ENCODE measurements around the gene UQCC5. TPM values are rescaled to one million over a fixed set of nuclear protein-coding genes. Genes with fewer than 3 reads are reported as not detected.
A peak's percentile ranks its signal among the peaks of the same experiment; 100 is the strongest.

The UQCC5 gene
- polyA plus RNA-seq, 1 experiment, result 9.5 TPM

DNA sequence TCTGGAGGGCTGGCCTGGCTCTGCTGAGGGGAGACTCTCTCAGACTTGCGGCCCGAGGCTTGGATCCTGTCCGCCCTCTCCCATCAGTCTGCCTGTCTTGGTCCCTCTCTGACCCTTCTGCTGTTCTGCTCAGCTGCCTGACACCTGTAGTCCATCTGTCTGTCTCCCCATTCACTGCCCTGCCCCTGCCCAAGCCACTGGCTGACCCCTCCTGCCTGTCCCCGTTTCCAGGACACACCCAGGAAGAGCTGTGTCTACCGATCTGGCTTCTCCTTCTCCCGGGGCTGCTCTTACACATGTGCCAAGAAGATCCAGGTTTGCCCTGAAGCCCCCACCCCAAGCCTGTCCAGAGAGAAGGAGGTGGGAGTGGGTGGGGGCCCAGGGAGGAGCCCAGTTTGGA is 21.2 kb upstream of the UQCC5 start:
- no peak for DNase-seq (ENCODE audit: low read depth, low spot score)
- no peak overlapping the region for H3K4me3 ChIP-seq (ENCODE audit: low read depth, low read length)
- peaks cover 29% of the 10 kb centered on the region for H3K27me3 ChIP-seq (ENCODE audit: control insufficient read depth, insufficient read depth, low read length)
- POLR2A ChIA-PET, result no interaction called here
- CTCF ChIA-PET, result no interaction called here
- no peak overlapping the region for H3K27ac ChIP-seq (ENCODE audit: low read depth, low read length)
- no peaks in the 10 kb centered on the region; the same call in 1 of the 2 replicates for H3K9me3 ChIP-seq (ENCODE audit: control insufficient read depth, insufficient read depth, low read length)
- TF ChIP-seq, protein P1, sequence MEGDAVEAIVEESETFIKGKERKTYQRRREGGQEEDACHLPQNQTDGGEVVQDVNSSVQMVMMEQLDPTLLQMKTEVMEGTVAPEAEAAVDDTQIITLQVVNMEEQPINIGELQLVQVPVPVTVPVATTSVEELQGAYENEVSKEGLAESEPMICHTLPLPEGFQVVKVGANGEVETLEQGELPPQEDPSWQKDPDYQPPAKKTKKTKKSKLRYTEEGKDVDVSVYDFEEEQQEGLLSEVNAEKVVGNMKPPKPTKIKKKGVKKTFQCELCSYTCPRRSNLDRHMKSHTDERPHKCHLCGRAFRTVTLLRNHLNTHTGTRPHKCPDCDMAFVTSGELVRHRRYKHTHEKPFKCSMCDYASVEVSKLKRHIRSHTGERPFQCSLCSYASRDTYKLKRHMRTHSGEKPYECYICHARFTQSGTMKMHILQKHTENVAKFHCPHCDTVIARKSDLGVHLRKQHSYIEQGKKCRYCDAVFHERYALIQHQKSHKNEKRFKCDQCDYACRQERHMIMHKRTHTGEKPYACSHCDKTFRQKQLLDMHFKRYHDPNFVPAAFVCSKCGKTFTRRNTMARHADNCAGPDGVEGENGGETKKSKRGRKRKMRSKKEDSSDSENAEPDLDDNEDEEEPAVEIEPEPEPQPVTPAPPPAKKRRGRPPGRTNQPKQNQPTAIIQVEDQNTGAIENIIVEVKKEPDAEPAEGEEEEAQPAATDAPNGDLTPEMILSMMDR (IDR thresholded peaks at IDR 0.05; ENCODE audit: low read depth, low read length), result no peak

DNA sequence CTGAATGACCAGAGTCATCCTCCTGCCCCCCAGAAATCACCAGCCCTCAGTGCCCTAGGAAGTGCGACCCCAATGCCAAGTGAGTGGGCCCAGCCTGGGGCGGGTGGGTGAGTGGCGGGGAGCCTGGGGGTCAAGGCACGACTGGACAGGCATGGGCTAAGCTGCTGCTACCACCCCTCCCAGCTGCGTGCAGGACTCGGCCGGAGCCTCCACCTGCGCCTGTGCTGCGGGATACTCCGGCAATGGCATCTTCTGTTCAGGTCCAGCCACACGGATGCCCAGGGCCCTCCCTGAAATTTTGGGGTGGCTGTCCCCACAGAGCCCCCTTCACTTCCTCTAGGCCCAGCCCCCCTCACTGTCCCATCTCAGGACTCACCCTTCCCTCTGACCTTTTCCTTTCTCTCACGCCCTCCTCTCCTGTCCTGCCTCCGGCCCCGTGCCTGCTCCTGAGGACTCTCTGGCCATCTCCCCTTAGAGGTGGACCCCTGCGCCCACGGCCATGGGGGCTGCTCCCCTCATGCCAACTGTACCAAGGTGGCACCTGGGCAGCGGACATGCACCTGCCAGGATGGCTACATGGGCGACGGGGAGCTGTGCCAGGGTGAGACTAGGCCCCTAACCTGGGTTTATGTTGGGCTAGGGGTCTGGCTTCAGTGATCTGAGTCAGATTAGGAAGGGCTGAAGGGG is 19.8 kb upstream of the UQCC5 start:
- peaks cover 19% of the 10 kb centered on the region for H3K27me3 ChIP-seq (ENCODE audit: control insufficient read depth, insufficient read depth, low read length)
- DNase-seq (ENCODE audit: low read depth, low spot score), result no peak
- H3K9me3 ChIP-seq (ENCODE audit: control insufficient read depth, insufficient read depth, low read length), result no peaks in the 10 kb centered on the region; the same call in 1 of the 2 replicates
- CTCF ChIA-PET, result no interaction called here
- no peak overlapping the region for H3K4me3 ChIP-seq (ENCODE audit: low read depth, low read length)
- POLR2A ChIA-PET, result interaction anchor here (1.1 kb wide), 1 partner anchor 15 kb away, joined by 3 read pairs; no protein-coding TSS in a partner anchor
- TF ChIP-seq, protein P1 (IDR thresholded peaks at IDR 0.05; ENCODE audit: low read depth, low read length), result no peak
- H3K27ac ChIP-seq (ENCODE audit: low read depth, low read length), result no peak overlapping the region

DNA sequence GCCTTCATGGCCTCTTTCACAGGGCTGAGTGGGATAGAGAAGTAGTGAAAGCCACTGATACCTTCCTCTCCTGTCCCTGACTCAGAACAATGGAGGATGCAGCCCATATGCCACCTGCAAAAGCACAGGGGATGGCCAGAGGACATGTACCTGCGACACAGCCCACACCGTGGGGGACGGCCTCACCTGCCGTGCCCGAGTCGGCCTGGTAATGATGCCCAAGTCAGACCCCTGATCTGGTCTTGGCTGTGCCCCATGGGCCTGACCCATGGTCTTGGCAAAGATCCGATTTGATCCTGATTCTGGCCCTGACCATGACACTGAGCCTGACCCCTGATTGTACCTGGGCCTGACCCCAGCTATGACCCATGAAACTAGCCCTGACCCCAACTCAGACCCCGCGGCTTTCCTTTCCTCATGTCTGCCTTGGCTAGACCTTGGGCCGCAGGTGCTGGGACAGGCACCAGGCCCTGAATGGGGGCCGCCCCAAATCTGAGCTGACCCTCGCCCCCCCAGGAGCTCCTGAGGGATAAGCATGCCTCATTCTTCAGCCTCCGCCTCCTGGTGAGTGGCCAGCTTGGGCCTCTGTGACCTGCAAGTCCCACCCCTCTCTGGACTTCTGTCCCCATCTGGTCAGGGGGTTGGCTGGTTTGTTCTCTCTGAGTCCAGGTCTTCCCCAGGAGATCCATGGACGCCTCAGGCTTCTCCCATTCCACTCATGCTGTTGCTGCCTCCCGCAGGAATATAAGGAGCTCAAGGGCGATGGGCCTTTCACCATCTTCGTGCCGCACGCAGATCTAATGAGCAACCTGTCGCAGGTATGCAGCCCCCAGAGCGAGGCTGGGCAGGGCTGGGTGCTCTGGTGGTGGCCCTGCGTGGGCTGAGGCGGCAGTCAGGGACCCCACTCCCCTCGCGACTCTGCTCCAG is 18.3 kb upstream of the UQCC5 start:
- no peak for DNase-seq (ENCODE audit: low read depth, low spot score)
- Histone ChIP-seq H3K9me3 (ENCODE audit: control insufficient read depth, insufficient read depth, low read length) (no peaks in the 10 kb centered on the region; the same call in 1 of the 2 replicates), H3K27ac (ENCODE audit: low read depth, low read length) (no peak overlapping the region), H3K27me3 (ENCODE audit: control insufficient read depth, insufficient read depth, low read length) (peaks cover 11% of the 10 kb centered on the region), H3K4me3 (ENCODE audit: low read depth, low read length) (peak overlapping the region; percentile 41)
- CTCF ChIA-PET, result interaction anchor here (0.8 kb wide), 2 partner anchors 106 to 178 kb away, joined by 3 to 4 read pairs; no protein-coding TSS in a partner anchor
- TF ChIP-seq, protein P1 (IDR thresholded peaks at IDR 0.05; ENCODE audit: low read depth, low read length), result no peak
- POLR2A ChIA-PET, result interaction anchor here (1.1 kb wide), 1 partner anchor 14 kb away, joined by 3 read pairs; no protein-coding TSS in a partner anchor

DNA sequence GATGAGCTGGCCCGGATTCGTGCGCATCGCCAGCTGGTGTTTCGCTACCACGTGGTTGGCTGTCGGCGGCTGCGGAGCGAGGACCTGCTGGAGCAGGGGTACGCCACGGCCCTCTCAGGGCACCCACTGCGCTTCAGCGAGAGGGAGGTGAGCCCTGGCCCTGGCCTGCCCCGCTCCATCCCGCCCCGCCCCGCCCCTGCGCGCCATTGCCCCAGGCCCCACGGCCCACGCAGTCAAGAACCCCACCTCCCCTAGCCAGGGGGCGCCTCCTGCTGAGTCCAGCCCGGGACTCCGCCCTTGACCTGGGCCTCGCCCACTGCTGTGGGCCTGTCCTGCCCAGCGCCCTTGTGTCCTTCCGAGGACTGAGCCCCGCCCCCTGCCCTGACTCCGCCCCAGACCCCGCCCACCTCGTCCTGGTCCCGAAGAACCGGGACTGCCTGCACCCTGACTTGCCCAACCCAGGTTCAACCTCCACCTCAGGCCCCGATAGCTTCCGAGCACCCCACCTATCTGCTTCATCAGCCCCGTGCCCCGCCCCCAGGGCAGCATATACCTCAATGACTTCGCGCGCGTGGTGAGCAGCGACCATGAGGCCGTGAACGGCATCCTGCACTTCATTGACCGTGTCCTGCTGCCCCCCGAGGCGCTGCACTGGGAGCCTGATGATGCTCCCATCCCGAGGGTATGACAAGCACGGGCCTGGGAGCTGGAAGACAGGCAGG is 17.5 kb upstream of the UQCC5 start:
- CTCF ChIA-PET, result interaction anchor here (0.7 to 0.8 kb wide), 2 partner anchors 13 to 179 kb away, joined by 3 read pairs; no protein-coding TSS in a partner anchor
- Histone ChIP-seq H3K9me3 (ENCODE audit: control insufficient read depth, insufficient read depth, low read length) (no peaks in the 10 kb centered on the region; the same call in 1 of the 2 replicates), H3K27ac (ENCODE audit: low read depth, low read length) (no peak overlapping the region), H3K27me3 (ENCODE audit: control insufficient read depth, insufficient read depth, low read length) (peaks cover 3% of the 10 kb centered on the region), H3K4me3 (ENCODE audit: low read depth, low read length) (peak overlapping the region; percentile 41)
- POLR2A ChIA-PET, result no interaction called here
- DNase-seq (ENCODE audit: low read depth, low spot score), result no peak
- TF ChIP-seq, protein P1 (IDR thresholded peaks at IDR 0.05; ENCODE audit: low read depth, low read length), result no peak

All from AG04450 (cell line).